Measurements from ENCODE around the gene AOX1. TPM values are rescaled to one million over a fixed set of nuclear protein-coding genes. Genes with fewer than 3 reads are reported as not detected.
"Not testable (repeated sequence)": the region's sequence is repeated elsewhere in the genome, so short reads cannot be mapped to it uniquely, and the experiment has no call there.

AOX1 gene
- total RNA-seq, 4 donors from 2014 or later: 18.3 to 67.5 (median 18.8) TPM

DNA sequence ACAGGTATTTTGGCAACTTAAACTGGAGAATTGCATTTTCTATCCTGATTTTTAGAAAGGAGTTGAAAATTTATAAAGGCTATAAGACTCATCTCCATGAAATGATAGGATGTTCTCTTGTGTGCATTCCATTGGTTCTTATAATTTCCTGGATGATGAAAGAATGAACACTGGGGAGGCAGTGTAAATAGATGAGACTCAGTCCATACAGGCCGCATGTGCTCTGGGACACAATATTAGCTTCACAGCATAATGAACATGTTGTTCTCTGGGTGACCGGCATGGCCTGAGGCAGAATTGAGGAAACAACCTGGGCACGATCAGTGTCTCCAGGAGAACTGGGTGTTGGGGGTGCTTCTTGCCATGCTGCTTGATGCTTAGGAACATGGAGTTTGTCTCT, 38.8 kb downstream of the AOX1 start:
- intact Hi-C loops (cut with DNase I; ENCODE audit: low total_unique reads): no loop called here
- TF ChIP-seq, protein P1, sequence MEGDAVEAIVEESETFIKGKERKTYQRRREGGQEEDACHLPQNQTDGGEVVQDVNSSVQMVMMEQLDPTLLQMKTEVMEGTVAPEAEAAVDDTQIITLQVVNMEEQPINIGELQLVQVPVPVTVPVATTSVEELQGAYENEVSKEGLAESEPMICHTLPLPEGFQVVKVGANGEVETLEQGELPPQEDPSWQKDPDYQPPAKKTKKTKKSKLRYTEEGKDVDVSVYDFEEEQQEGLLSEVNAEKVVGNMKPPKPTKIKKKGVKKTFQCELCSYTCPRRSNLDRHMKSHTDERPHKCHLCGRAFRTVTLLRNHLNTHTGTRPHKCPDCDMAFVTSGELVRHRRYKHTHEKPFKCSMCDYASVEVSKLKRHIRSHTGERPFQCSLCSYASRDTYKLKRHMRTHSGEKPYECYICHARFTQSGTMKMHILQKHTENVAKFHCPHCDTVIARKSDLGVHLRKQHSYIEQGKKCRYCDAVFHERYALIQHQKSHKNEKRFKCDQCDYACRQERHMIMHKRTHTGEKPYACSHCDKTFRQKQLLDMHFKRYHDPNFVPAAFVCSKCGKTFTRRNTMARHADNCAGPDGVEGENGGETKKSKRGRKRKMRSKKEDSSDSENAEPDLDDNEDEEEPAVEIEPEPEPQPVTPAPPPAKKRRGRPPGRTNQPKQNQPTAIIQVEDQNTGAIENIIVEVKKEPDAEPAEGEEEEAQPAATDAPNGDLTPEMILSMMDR (IDR thresholded peaks at IDR 0.05): no peak
- TF ChIP-seq POLR2A (IDR thresholded peaks at IDR 0.05): no peak
- no peak overlapping the region for H3K4me3 ChIP-seq (ENCODE audit: low read depth, poor library complexity, severe bottlenecking)
- DNase-seq (ENCODE audit: low spot score in 2 of 2): no peak
- WGBS, 2 donors: 88 to 93% methylated on average over 3 of the region's 3 CpGs

- WGBS, 2 donors: 73 to 79% methylated on average over 2 of the region's 2 CpGs
Observed at GRCh38 chr2:200625282-200625681, 39.5 kb downstream of the AOX1 start.

GRCh38 chr2:200625958-200626363, 40.1 kb downstream of the AOX1 start:
- intact Hi-C loops (cut with DNase I; ENCODE audit: low total_unique reads): no loop called here
- DNase-seq (ENCODE audit: low spot score in 2 of 2): no peak
- 79 to 95% methylated on average over 2 of the region's 2 CpGs for WGBS, 2 donors
- H3K4me3 ChIP-seq (ENCODE audit: low read depth, poor library complexity, severe bottlenecking): no peak overlapping the region
- TF ChIP-seq, protein P1 (IDR thresholded peaks at IDR 0.05): no peak
- no peak for TF ChIP-seq POLR2A (IDR thresholded peaks at IDR 0.05)

More at GRCh38 chr2:200625282-200625681, 39.5 kb downstream of the AOX1 start:
- no peak for DNase-seq (ENCODE audit: low spot score in 2 of 2)
- TF ChIP-seq POLR2A (IDR thresholded peaks at IDR 0.05): no peak
- TF ChIP-seq, protein P1 (IDR thresholded peaks at IDR 0.05): no peak
- H3K4me3 ChIP-seq (ENCODE audit: low read depth, poor library complexity, severe bottlenecking): no peak overlapping the region
- intact Hi-C loops (cut with DNase I; ENCODE audit: low total_unique reads): no loop called here

DNA sequence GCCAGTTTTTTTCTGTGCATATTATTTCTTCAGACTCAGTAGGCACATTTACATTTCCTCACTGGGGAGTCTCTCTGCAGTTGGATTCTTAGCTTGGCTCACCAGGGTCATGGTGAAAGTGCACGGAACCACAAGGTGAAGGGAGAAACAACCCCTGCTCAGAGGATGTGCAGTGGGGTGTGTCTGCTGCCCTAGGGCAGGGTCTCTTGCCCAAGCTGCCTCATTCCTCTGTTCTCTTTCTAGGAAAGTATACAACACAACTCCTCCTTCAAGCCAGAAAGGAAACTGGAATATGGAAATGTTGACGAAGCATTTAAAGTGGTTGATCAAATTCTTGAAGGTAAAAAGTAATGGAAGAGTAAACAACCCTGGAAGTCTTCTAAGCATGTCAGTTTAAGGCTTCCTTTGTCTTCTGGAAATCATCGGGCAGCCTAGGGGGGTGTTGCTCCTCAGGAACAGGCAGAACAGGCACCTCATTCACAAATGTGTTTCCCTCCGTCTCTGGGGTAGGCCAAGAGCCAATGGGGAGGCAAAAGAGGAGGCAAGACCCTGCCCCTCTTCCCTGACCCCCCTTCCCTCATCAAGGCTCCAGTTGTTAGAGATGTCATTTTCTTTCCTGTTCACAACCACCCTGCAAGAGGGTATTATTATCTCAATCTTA, 41.4 kb downstream of the AOX1 start:
- intact Hi-C loops (cut with DNase I; ENCODE audit: low total_unique reads): no loop called here
- WGBS, 2 donors: 63 to 64% methylated on average over 4 of the region's 4 CpGs
- H3K4me3 ChIP-seq (ENCODE audit: low read depth, poor library complexity, severe bottlenecking): no peak overlapping the region
- no peak for TF ChIP-seq POLR2A (IDR thresholded peaks at IDR 0.05)
- TF ChIP-seq, protein P1 (IDR thresholded peaks at IDR 0.05): no peak
- no peak for DNase-seq (ENCODE audit: low spot score in 2 of 2)

DNA sequence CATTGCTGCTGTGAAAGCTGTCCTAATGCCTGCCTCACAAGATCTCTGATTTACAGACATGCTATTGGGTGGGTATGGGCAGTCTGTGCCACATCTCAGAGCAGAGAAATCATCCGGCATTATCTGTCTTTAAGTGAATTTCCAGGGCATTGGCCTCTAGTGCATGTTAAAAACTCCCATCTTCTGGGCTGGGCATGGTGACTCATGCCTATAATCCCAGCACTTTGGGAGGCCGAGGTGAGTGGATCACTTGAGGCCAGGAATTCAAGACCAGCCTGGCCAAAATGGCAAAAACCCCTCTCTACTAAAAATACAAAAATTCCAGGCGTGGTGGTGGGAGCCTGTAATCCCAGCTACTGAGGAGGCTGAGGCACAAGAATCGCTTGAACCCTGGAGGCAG, 42.6 kb downstream of the AOX1 start:
- 85% methylated on average over 4 of the region's 4 CpGs for WGBS, 2 donors
- DNase-seq (ENCODE audit: low spot score in 2 of 2); H3K4me3 ChIP-seq (ENCODE audit: low read depth, poor library complexity, severe bottlenecking); intact Hi-C loops (cut with DNase I; ENCODE audit: low total_unique reads): not testable (repeated sequence)

DNA sequence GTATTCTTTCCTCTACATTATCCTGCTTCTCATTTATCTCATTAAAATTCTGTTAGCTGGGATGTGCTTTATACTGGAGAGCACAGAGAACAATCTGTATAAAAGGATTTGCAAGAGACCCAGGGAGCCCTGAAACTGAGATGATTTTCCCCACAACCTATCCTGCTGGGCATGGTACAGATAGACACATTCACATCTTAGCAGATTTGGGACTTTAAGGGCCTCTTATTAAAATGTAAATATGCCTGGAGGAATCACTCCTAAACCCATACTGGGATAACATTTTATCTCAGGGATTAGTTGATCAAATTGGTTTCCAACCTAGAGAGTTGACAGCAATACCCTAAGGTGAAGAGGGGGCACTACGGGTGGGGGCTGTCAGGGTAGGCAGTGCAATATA, 45.5 kb downstream of the AOX1 start:
- H3K4me3 ChIP-seq (ENCODE audit: low read depth, poor library complexity, severe bottlenecking): no peak overlapping the region
- 52 to 55% methylated on average over 1 of the region's 1 CpG for WGBS, 2 donors
- DNase-seq (ENCODE audit: low spot score in 2 of 2): no peak
- intact Hi-C loops (cut with DNase I; ENCODE audit: low total_unique reads): no loop called here
- TF ChIP-seq POLR2A (IDR thresholded peaks at IDR 0.05): no peak
- TF ChIP-seq, protein P1 (IDR thresholded peaks at IDR 0.05): no peak

Data from lower leg skin (tissue), 4 donors.